ENCODE data around the gene TMEM151B. TPM values are rescaled to one million over a fixed set of nuclear protein-coding genes. Genes with fewer than 3 reads are reported as not detected.
"Not testable (repeated sequence)": the region's sequence is repeated elsewhere in the genome, so short reads cannot be mapped to it uniquely, and the experiment has no call there.

TMEM151B gene
- total RNA-seq, 2 donors from 2014 or later: 0.11 to 2.6 TPM

- Histone ChIP-seq H3K27me3 (no peaks in the 10 kb centered on the region), H3K4me3 (no peak overlapping the region), H3K4me1 (no peaks in the 10 kb centered on the region), H3K9me3 (no peaks in the 10 kb centered on the region), H3K36me3 (no peaks in the 10 kb centered on the region), H3K27ac (no peak overlapping the region)
- TF ChIP-seq, protein P1, sequence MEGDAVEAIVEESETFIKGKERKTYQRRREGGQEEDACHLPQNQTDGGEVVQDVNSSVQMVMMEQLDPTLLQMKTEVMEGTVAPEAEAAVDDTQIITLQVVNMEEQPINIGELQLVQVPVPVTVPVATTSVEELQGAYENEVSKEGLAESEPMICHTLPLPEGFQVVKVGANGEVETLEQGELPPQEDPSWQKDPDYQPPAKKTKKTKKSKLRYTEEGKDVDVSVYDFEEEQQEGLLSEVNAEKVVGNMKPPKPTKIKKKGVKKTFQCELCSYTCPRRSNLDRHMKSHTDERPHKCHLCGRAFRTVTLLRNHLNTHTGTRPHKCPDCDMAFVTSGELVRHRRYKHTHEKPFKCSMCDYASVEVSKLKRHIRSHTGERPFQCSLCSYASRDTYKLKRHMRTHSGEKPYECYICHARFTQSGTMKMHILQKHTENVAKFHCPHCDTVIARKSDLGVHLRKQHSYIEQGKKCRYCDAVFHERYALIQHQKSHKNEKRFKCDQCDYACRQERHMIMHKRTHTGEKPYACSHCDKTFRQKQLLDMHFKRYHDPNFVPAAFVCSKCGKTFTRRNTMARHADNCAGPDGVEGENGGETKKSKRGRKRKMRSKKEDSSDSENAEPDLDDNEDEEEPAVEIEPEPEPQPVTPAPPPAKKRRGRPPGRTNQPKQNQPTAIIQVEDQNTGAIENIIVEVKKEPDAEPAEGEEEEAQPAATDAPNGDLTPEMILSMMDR (IDR thresholded peaks at IDR 0.05): no peak
- DNase-seq (ENCODE audit: low spot score): no peak
Measured at GRCh38 chr6:44321210-44321609, 51.0 kb downstream of the TMEM151B start.

DNA sequence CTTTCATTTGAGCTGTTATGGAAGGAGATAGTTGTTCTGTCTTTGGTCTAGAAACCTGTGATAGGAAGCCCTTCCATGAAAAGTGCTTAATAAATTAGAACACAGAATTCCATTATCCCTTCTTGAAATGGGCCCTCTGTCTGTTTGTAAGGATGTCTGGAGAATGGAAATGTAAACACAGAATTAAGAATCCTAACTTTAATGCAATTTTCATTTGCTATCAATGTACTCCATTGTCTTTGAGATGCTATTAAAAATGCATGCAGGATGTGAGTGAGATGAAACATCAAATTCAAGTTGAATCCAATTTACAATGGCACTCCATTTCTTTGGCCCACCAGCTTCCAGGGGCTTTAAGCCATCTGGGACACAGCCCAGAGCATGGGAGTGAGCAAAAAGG, 56.8 kb downstream of the TMEM151B start:
- Histone ChIP-seq H3K27me3 (peaks cover 0 to 6% of the 10 kb centered on the region in 2 donors), H3K9me3 (no peaks in the 10 kb centered on the region), H3K4me1 (no peaks in the 10 kb centered on the region), H3K4me3 (no peak overlapping the region), H3K27ac (no peak overlapping the region), H3K36me3 (no peaks in the 10 kb centered on the region)
- no peak for DNase-seq (ENCODE audit: low spot score)
- TF ChIP-seq, protein P1 (IDR thresholded peaks at IDR 0.05): no peak

GRCh38 chr6:44327760-44328159, 57.5 kb downstream of the TMEM151B start:
- peaks cover 0 to 6% of the 10 kb centered on the region in 2 donors for H3K27me3 ChIP-seq
- H3K4me3 ChIP-seq: no peak overlapping the region
- H3K36me3 ChIP-seq: no peaks in the 10 kb centered on the region
- H3K27ac ChIP-seq: no peak overlapping the region
- H3K9me3 ChIP-seq: no peaks in the 10 kb centered on the region
- no peak for DNase-seq (ENCODE audit: low spot score)
- no peaks in the 10 kb centered on the region for H3K4me1 ChIP-seq
- TF ChIP-seq, protein P1 (IDR thresholded peaks at IDR 0.05): no peak

- not testable (repeated sequence) for H3K27me3 ChIP-seq; H3K27ac ChIP-seq; DNase-seq (ENCODE audit: low spot score); H3K36me3 ChIP-seq; H3K4me1 ChIP-seq; H3K9me3 ChIP-seq; H3K4me3 ChIP-seq
Measured at GRCh38 chr6:44328203-44328602, 58.0 kb downstream of the TMEM151B start.

- no peaks in the 10 kb centered on the region for H3K36me3 ChIP-seq
- peaks cover 0 to 6% of the 10 kb centered on the region in 2 donors for H3K27me3 ChIP-seq
- H3K4me1 ChIP-seq: no peaks in the 10 kb centered on the region
- no peak for DNase-seq (ENCODE audit: low spot score)
- H3K9me3 ChIP-seq: no peaks in the 10 kb centered on the region
- no peak overlapping the region for H3K27ac ChIP-seq
- TF ChIP-seq, protein P1 (IDR thresholded peaks at IDR 0.05): no peak
- no peak overlapping the region for H3K4me3 ChIP-seq
Measured at GRCh38 chr6:44329858-44330257, 59.6 kb downstream of the TMEM151B start.

GRCh38 chr6:44332585-44332984, 62.3 kb downstream of the TMEM151B start:
- H3K9me3 ChIP-seq: no peaks in the 10 kb centered on the region
- H3K27ac ChIP-seq: no peak overlapping the region
- peaks cover 0 to 6% of the 10 kb centered on the region in 2 donors for H3K27me3 ChIP-seq
- no peaks in the 10 kb centered on the region for H3K36me3 ChIP-seq
- no peaks in the 10 kb centered on the region for H3K4me1 ChIP-seq
- TF ChIP-seq, protein P1 (IDR thresholded peaks at IDR 0.05): no peak
- no peak overlapping the region for H3K4me3 ChIP-seq
- DNase-seq (ENCODE audit: low spot score): no peak

Measured in right atrium auricular region (tissue), 2 donors.